Peyer's patch (tissue), 4 donors: ENCODE data around the gene ZBTB16. TPM values are rescaled to one million over a fixed set of nuclear protein-coding genes. Genes with fewer than 3 reads are reported as not detected.
A peak's percentile ranks its signal among the peaks of the same experiment; 100 is the strongest.

Experiments
- DNase-seq, 3 donors: peaks; one replicate each; pipeline ENCODE4 v3.0.0-alpha.2; 2017 to 2019
- H3K27ac ChIP-seq, 4 donors: fragments of 200-600 bp; sonication (generic); one replicate each; pipeline ENCODE4 v1.5.1; 2016 to 2019
- H3K27me3 ChIP-seq, 2 donors: fragments of 200-600 bp; sonication (generic); one replicate each; pipeline ENCODE4 v1.5.1; 2019
- H3K36me3 ChIP-seq, 3 donors: fragments of 200-600 bp; sonication (generic); one replicate each; pipeline ENCODE4 v1.5.1; 2016 to 2019
- H3K4me1 ChIP-seq, 4 donors: fragments of 200-600 bp; sonication (generic); one replicate each; pipeline ENCODE4 v1.5.1; 2016 to 2019
- H3K4me3 ChIP-seq, 4 donors: fragments of 200-600 bp; sonication (generic); 1 replicate in 3 of 4; 2 replicates in 1 of 4; pipeline ENCODE4 v1.5.1; 2016 to 2019; ENCODE audit warnings: mild to moderate bottlenecking in 1 of 4
- H3K9me3 ChIP-seq, 4 donors: fragments of 200-600 bp; sonication (generic); one replicate each; pipeline ENCODE4 v1.5.1; 2016 to 2019; ENCODE audit warnings: mild to moderate bottlenecking in 1 of 4
- POLR2A ChIP-seq, 2 donors: fragments of 450-650 bp; IDR thresholded peaks; one replicate each; pipeline ENCODE4 v1.5.1; 2017; ENCODE audit warnings: antibody characterized with exemption in 2 of 2, mild to moderate bottlenecking in 2 of 2, moderate library complexity in 2 of 2
- total RNA-seq, 4 donors: library from RNA; depleted of rRNA; stranded (reverse); fragments of >200 nt; gene quantifications; one replicate each; pipeline ENCODE4 v1.1.0, GENCODE V29; 2016
- TF ChIP-seq, protein P1 (sequence below), 6 experiments: fragments of 450-650 bp in 4 of 6; fragments of 200-600 bp in 2 of 6; sonication (generic) in 1 of 6; IDR thresholded peaks; one replicate each; pipeline ENCODE4 v1.5.1; 2017 to 2019; ENCODE audit warnings: antibody characterized with exemption in 6 of 6, mild to moderate bottlenecking in 3 of 6, moderate library complexity in 1 of 6

ZBTB16 gene
- total RNA-seq, 4 donors from 2014 or later: 84.8 to 257 (median 155) TPM

DNA sequence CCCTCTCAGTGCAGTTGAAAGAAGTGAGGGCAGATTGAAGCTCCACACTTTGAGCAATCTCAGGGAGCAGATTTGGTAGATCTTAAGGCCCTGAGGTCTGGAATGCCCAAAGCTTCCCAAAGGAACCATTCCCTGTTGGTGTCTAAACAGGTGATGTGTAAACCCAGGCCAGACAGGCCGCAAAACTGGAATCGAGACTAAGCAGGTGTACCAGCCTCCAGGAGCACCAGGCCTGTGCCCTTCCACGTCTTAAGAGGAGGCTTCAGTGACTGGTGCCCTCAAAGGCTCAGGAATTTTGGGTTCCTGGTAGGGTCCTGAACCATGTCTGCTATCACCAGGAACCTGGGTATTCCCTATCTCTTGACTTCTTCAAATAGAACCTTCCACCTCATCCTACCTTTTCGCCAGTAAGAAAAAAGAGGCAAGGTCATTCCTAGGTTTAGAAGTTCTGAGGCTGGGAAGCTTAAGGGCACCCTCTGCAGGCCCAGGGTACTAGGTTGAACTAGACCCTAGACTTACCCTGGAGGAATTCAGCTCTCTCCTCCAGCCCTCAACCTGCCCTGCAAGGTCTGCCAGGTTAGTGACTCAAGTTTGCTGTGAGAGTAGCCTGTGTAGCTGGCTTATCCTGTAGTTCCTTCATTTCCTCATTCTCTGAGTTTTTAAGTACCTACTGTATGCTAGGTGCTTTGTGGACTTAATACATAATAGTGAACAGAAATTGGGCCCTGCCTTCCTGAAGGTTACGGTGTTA is 136.6 kb downstream of the ZBTB16 start:
- Histone ChIP-seq H3K27ac (peak overlapping the region; percentile 53 to 85 (median 63)), H3K36me3 (peaks cover 0 to 2% (median 0%) of the 10 kb centered on the region in 3 donors), H3K4me1 (peaks cover 0 to 25% (median 6%) of the 10 kb centered on the region in 4 donors), H3K27me3 (no peaks in the 10 kb centered on the region), H3K4me3 (no peak overlapping the region), H3K9me3 (no peaks in the 10 kb centered on the region)
- no peak for DNase-seq
- TF ChIP-seq, protein P1, sequence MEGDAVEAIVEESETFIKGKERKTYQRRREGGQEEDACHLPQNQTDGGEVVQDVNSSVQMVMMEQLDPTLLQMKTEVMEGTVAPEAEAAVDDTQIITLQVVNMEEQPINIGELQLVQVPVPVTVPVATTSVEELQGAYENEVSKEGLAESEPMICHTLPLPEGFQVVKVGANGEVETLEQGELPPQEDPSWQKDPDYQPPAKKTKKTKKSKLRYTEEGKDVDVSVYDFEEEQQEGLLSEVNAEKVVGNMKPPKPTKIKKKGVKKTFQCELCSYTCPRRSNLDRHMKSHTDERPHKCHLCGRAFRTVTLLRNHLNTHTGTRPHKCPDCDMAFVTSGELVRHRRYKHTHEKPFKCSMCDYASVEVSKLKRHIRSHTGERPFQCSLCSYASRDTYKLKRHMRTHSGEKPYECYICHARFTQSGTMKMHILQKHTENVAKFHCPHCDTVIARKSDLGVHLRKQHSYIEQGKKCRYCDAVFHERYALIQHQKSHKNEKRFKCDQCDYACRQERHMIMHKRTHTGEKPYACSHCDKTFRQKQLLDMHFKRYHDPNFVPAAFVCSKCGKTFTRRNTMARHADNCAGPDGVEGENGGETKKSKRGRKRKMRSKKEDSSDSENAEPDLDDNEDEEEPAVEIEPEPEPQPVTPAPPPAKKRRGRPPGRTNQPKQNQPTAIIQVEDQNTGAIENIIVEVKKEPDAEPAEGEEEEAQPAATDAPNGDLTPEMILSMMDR (IDR thresholded peaks at IDR 0.05): no peak
- TF ChIP-seq POLR2A (IDR thresholded peaks at IDR 0.05): no peak

DNA sequence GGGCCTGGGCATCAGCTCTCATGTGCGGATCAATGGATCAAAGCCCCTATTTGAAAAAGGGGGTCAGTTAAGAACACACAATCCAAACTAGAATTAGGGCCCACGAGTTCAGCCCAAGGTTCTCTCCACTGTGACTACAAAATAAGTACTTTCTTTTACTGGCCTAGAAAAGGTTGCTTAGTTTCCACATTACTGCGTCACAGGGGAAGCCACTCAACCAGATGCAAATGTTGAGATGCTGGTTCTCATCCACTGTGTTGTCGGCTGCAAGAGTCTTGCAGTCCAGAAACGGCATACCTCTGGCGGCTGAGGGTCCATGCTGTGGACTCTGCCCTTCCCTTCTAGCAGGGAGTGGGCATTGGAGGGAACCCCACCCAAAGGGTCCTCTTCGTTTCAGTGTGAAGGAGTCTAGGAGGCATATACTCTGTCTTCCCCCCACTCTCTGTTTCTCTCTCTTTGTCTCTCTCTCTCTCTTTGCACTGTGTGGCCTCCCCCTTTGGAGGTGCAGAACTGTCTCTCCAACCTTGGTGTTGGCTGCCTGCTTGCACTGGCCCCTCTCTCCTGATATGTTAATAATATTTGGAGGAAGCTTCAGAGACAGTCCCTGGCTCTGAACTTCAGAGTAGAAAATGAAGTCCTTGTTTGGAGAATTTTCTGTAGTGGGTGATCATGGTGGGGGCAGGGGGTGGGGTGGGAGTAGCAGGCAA is 137.6 kb downstream of the ZBTB16 start:
- peak in 1 of 3 donors; percentile 53 for DNase-seq
- H3K4me1 ChIP-seq: peaks cover 0 to 25% (median 6%) of the 10 kb centered on the region in 4 donors
- H3K27me3 ChIP-seq: no peaks in the 10 kb centered on the region
- H3K9me3 ChIP-seq: no peaks in the 10 kb centered on the region
- H3K4me3 ChIP-seq: no peak overlapping the region
- TF ChIP-seq POLR2A (IDR thresholded peaks at IDR 0.05): no peak
- TF ChIP-seq, protein P1 (IDR thresholded peaks at IDR 0.05): no peak
- no peaks in the 10 kb centered on the region for H3K36me3 ChIP-seq
- H3K27ac ChIP-seq: peak overlapping the region; percentile 57 to 85 (median 69)

DNA sequence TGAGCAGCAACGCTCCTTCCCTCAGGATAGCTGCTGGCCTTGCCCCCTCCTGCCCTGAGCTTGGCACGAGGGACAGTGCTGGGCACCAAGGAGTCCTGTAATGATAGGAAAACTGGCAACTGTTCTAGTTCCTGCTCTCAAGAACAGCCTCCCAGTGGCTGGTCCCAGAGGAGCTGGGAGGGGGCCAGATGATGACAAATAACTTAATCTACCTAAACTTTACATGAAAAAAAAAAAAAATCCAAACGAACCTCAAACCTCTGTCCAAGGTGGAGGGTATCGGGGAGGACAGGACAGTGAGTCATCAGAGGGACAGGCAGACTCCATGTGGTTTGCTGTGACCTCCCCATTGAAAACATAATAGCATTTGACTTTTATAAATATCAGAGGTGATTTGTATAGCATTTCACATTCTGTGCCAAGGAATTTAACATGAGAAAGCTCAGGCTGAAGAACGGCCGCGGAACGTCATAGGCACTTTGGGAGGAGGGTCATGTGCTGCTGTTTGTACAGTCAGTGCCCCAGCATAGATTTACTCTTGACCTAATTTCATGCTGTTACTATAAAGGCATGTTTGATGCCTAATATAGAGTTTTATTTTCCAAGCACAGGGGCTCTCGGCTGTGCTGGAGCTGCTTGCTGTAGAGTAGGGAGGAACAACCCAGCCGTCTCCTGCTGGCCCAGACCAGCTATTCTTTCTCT is 138.4 kb downstream of the ZBTB16 start:
- Histone ChIP-seq H3K9me3 (no peaks in the 10 kb centered on the region), H3K27ac (peak overlapping the region; percentile 57 to 85 (median 69)), H3K27me3 (no peaks in the 10 kb centered on the region), H3K4me1 (peaks cover 0 to 25% (median 6%) of the 10 kb centered on the region in 4 donors), H3K36me3 (no peaks in the 10 kb centered on the region), H3K4me3 (no peak overlapping the region)
- TF ChIP-seq, protein P1 (IDR thresholded peaks at IDR 0.05): no peak
- peak in 1 of 2 donors; percentile 21 for TF ChIP-seq POLR2A (IDR thresholded peaks at IDR 0.05)
- no peak for DNase-seq

DNA sequence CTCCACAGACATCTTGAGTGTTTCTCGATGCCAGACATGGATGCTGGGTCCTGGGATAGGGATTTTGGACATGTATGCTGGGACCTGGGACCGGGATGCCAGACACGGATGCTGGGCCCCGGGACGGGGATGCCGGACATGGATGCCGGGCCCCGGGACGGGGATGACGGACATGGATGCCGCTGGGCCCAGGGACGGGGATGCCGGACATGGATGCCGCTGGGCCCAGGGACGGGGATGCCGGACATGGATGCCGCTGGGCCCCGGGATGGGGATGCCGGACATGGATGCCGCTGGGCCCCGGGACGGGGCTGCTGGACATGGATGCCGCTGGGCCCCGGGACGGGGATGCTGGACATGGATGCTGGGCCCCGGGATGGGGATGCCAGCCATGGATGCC is 139.5 kb downstream of the ZBTB16 start:
- H3K4me1 ChIP-seq: peaks cover 0 to 25% (median 6%) of the 10 kb centered on the region in 4 donors
- no peak for DNase-seq

More for the DNA sequence above, 139.5 kb downstream of the ZBTB16 start:
- Histone ChIP-seq H3K36me3 (peaks cover 0 to under 1% (median 0%) of the 10 kb centered on the region in 3 donors), H3K9me3 (no peaks in the 10 kb centered on the region), H3K4me3 (no peak overlapping the region), H3K27me3 (no peaks in the 10 kb centered on the region), H3K27ac (peak overlapping the region; percentile 24 to 85 (median 58))
- TF ChIP-seq POLR2A (IDR thresholded peaks at IDR 0.05): no peak
- TF ChIP-seq, protein P1 (IDR thresholded peaks at IDR 0.05): no peak
